Activated naive CD4-positive, alpha-beta T cell treated with Interleukin-2 at 50 U/mL for 16 hours (primary cell): Measurements from ENCODE around the gene DCAKD.
A peak's percentile ranks its signal among the peaks of the same experiment; 100 is the strongest.
"Not testable (repeated sequence)": the region's sequence is repeated elsewhere in the genome, so short reads cannot be mapped to it uniquely, and the experiment has no call there.

Source experiments
- DNase-seq: peaks from one replicate; pipeline ENCODE4 v3.0.0-alpha.2; 2020

DCAKD gene

GRCh38 chr17:45063198-45063597, 11.8 kb upstream of the DCAKD start:
- no peak for DNase-seq

GRCh38 chr17:45061606-45062205, 10.3 kb upstream of the DCAKD start:
- DNase-seq = no peak

GRCh38 chr17:45060797-45061605, 9.6 kb upstream of the DCAKD start, which contains the start of gene NMT1:
Gene NMT1 (plus strand): TSS chr17:45061317. CDS start chr17:45061330, 13 bp downstream.
- DNase-seq = peak; percentile 96

DNA sequence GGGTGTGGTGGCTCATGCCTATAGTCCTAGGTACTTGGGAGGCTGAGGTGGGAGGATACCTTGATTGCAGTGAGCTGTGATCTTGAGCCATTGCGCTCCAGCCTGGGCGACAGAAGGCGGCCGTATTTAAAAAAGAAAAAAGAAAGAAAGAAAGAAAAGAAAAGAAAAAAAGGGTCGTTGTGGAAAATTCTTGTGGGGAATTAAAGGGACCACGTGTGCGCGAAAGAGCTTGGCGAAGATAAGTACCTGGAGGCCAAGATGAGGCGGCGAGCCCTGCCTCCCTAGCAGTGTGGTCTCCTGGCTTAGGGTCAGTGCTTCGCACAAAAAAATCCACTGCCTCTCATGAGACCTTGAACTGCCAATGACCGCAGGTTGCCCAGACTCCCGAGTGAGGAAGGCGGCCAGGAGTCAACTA, 9.0 kb upstream of the DCAKD start:
- DNase-seq = no peak

DNA sequence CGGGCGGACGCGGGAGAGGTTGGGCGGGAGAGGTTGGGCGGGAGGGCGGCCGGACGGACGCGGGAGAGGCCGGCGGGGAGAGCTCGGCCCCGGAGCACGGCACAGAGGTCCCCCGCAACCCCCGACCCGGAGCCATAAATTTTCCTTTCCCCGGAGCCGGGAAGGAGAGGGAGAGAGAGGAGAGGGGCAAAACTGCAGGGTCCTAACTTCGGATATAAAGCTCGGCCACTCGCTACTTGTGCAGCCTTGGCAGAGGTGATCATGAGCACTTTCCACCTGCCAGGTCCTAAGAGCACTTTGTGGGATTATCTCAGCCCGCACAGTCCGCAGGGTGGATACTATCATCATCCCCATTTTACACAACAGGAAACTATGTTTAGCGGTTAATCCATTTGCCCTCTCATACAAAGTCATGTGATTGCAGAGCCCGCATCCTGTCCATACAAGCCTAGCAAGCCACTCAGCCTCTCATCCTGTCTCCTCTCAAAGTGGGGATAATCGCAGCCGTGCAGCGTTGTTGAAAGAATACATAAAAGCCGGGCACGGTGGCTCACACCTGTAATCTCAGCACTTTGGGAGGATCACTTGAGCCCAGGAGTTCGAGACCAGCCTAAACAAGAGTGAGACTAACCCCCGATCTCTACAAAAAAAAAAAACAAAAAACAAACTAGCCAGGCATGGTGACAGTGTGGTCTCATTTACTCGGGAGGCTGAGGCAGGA, 780 bp upstream of the DCAKD start:
- peak; percentile 41 for DNase-seq

DNA sequence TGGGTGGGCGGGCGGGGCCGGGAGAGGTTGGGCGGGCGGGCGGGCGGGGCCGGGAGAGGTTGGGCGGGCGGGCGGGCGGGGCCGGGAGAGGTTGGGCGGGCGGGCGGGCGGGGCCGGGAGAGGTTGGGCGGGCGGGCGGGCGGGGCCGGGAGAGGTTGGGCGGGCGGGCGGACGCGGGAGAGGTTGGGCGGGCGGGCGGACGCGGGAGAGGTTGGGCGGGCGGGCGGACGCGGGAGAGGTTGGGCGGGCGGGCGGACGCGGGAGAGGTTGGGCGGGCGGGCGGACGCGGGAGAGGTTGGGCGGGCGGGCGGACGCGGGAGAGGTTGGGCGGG, 254 bp upstream of the DCAKD start:
- DNase-seq = not testable (repeated sequence)

DNA sequence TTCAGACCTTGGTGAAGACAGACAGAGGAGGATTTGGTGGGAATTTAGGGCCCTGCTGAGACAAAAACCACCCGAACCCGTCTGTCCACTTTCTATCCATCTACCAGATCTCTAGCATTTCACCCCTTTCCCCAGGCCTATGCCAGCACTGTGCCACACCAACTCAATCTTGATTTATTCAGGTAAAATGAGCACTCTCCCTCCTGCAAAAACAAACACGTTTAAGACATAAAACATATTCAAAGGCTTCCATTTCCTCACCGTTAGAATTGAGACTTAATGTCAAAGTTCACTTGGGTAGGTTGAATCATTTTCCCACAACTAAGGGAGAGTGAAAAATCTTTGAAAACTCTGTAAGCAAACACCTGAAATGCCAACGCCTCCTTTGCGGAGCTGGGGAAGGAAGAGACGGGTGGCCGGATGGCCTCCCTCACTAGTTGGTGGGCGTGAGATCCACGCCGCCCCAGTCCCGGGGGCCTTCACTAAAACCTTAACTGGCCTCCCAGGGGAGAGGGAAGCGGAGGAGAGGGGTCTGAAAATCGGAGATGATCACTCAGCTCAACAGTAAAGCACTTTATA, 862 bp downstream of the DCAKD start:
- peak; percentile 36 for DNase-seq

- no peak for DNase-seq
Measured at GRCh38 chr17:45048795-45049563, 2.5 kb downstream of the DCAKD start.

DNA sequence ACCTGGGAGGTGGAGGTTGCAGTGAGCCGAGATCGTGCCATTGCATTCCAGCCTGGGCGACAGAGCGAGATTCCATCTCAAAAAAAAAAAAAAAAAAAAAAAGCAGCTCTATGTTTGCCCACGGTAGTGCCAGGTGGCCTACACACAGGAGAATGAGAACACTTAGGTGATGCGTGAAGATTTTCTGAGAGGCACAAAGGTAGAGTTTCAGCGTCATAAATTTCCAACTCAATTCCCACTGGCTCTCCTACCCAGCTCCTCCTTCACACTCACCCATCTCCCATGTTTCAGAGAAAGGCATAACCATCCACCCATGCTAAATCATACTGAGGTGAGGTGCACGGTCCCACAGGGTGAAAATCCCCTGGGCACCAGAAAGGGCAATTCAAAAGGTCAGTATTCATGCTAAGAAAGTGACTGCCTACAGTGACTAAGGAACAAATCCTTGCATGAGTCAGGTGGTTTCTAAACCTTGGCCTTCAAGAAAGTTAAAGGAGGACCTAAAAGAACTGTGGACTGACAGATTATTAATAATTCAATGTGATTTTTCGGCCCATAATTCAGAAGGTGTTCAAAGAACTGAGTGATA, 4.8 kb downstream of the DCAKD start:
- DNase-seq = no peak

GRCh38 chr17:45043813-45044540, 7.5 kb downstream of the DCAKD start:
- no peak for DNase-seq

DNA sequence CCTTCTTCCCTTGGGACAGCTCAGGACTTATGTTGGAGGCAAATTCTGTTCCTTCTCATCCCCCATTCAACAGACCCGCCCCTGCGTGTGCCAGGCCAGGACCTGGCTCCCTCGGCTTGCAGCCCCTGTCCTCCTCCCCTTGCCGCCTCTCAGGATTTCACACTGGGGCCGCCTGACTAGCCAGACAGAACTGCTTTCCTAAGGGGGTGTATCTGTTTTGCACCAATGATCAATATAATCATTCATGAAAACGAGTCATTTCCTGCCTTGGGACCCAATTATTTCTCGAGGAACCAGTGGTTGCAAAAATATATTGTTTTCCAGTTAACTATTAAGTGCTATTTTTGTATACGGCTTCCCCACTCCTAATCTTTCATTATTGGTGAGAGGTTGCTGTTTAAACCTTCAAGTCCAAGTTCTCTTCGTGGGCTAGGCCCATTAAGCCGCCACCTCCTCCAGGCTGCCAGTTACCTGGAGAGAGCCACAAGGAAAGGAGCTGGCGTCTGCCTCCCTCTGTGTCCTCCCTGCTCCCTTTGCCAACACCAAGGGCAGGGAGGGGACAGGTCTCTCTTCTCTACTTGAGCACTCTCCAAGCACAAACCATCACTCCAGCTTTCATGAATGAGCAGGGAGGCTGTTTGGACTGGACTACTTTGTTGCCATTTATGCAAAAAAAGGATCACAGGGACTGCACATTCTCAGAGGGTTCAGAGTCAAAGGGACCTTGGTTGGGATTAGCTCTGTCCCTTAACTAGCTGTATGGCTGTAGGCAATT, 8.9 kb downstream of the DCAKD start:
- no peak for DNase-seq

DNA sequence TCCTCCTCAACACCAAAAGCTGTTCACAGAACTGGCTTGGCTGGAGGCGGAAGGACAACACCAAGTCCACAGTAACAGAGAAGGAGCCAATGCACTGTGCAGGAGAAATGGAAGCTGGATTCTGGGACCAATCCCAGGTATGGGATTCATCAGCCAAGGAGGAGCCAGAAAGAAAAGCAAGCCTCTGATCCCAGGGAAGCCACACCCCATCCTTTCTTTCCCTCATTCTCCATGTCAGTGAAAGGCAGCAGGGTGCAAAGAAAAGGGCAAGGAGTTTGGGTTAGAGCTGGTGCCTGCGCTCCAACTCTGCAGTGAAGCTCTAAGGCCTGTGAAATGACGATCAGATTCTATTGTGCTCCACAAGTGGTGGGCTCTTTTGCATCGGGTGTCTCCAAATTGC, 11.0 kb downstream of the DCAKD start:
- no peak for DNase-seq

DNA sequence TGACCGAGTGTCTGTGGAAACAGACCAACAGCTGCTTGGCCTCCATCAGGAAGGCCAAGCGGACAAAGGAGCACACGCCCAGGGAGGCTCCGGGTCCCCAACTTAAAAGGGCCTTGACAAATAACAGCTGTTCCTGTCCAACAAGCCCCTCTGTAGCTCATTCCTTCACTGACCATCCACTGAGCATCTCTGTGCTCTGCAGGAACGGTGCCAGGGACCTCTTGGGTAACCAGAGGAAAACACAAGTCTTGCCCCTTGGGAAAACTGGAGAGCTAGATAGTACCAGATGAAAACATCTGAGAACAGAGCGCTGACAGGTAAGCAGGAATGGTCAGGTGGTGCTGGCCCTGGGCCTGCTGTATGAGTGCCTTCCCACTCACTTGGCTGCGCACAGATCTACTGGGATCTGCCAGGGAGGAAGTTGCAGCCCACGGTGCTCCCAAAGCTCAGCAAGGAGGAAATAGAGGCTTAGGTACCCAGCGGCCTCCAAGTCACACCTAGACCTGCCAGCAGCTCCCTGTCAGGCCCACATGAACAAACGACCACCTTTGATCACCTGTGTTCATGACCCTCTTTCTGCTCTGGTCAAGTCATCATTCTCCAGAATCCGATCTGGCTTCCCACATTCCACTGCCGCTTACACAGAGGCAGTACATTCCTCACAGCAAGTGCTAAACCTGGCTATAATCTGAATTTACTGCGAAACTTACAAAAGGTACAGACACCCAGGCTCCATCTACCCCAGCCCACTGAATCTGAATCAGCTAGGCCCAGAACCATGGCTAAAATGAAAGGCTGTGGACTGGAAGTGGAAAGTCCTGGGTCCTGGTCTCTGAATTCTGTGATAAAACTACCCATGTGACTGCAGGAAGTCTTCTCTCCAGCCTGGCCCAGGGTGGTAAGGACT, 12.5 kb downstream of the DCAKD start:
- DNase-seq = no peak

- DNase-seq = no peak
Measured at GRCh38 chr17:45036691-45037090, 14.7 kb downstream of the DCAKD start.

DNA sequence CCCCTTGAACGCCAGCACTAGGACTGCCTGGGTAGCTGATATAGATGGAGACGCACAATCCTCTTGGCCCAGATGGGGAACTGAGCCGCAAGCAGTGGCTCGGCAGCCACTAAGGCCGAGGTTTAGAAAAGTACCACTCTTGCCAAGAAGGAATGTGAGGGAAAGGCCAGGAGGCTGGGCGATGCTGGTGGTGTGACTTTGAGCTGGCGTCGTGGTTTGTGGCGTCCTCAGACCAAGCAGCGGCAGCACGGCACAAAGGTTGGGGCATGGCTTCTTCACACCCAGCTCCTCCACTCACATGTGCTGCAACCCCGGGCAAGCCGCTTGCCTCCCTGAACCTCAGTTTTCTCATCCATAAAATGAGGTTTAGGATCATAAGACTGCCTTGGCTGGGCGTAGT, 15.6 kb downstream of the DCAKD start:
- DNase-seq = no peak

DNA sequence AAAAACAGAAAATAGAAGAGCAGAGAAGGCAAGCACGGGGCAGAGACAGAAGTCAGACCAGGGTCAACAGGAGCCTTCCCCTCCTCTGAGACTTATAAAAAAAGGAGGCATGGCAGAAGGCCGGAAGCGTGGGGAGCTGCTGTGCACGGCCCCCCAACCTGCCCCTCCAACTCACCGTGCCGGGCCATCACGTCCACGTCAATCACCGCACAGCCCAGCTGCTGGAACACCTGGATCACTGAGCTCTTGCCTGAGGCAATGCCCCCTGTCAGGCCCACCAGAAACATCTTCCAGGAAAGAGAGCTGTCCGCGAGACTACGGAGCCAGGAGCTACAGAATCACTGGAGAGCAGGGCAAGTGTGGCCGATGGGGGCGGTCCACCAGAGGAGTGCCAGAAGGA, 16.8 kb downstream of the DCAKD start:
- no peak for DNase-seq

- DNase-seq = no peak
Measured at GRCh38 chr17:45032174-45032541, 19.3 kb downstream of the DCAKD start.

- DNase-seq = no peak
Measured at GRCh38 chr17:45031231-45032173, 19.9 kb downstream of the DCAKD start.

GRCh38 chr17:45030733-45031132, 20.7 kb downstream of the DCAKD start:
- DNase-seq = no peak
